HG03342 (cell line): ENCODE measurements around the gene LPIN1.
"Not testable (repeated sequence)": the region's sequence is repeated elsewhere in the genome, so short reads cannot be mapped to it uniquely, and the experiment has no call there.

ENCODE experiments used
- ATAC-seq: cut with Tn5 transposase; IDR thresholded peaks from one replicate; pipeline ENCODE4 v1.9.1; 2021; ENCODE audit warnings: mild to moderate bottlenecking, moderate library complexity; ENCODE audit not compliant: unreplicated experiment

The LPIN1 gene

DNA sequence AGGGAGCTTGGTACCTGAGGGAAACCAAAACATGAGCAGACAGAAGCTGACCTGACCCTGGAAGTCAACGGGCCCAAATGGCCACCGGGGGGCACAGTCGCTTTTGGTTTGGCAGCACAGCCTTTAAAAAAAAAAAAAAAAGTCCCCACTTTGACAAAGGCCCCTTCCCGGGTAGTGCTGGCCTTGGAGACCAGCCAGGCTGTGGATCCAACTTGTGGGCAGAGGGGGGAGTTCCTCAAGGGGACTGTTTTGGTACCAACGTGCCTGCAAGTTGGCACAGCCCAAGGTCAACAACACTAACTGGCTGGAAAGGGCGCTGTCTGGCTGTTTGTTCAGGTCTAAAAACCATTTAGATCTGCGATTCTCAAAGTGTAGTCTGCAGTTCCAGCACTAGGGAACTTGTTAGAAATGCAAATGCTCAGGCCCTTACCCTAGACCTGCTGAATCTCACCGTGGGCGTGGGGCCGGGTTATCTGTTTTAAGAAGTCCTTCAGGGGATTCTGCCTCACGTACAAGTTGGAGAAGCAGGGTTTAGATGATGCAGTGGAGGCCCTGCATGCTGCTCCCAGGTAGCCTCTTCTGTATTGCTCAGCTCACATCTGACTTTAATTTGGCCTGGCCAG, 83.0 kb downstream of the LPIN1 start:
- peak; percentile 32 for ATAC-seq

DNA sequence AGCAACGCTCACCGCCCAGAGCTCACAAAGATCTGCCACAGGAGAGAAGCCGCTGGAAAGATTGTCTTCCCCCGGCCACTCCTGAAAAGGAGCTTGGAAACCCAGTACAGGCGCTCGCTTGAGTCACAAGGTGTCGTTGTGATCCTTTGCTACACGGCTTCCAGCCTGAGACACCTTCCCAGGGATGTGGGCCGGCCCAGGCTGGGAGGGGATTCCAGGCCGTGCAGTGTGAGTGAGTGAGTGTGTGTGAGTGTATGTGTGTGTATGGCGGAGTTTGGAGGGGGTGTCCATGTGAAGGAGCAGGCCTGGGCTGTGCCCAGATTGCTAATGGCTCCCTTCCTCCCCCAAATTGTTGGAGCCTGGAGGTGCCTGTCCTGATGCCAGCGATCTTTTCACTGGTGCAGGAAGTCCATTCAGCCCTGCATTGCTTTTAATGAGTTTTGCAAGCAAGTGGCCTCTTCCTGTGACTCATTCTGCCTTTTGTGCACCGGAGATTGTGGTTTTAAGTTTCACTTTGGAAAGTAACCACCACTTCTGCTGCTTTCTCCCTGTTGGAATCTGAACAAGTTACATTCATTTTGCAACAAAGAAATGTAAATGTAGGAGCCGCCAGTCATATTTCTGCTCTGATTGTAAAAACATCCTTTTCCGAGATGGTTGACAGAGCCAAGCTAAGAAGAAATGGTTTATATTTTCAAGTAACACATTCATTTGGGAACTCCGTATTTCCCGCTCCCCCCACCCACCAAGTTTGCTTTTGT, 83.7 kb downstream of the LPIN1 start:
- ATAC-seq, result peak; percentile 79

DNA sequence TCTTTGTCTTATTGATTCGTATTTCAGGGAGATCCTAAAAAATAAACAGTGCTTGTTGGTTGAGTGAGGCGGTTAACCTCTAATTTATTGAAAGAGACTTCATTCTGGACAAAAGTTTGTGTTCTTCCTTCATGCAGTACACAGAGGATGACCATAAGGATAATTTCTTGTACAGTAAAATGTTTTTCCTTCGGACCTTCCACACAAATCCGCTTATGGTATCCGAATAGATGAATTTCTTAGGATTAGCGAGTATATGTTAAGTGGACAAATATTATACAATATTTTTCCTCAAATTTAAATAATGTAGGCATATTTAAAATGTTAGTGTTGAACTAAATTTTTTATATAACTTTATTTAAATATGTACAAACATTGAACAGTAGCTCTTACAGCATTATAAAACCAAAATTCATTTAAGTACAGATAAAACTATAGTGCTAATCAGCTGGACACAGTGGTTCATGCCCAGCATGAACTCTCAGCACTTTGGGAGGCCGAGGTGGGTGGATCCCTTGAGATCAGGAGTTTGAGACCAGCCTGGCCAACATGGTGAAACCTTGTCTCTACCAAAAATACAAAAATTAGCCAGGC, 84.4 kb downstream of the LPIN1 start:
- no peak for ATAC-seq

DNA sequence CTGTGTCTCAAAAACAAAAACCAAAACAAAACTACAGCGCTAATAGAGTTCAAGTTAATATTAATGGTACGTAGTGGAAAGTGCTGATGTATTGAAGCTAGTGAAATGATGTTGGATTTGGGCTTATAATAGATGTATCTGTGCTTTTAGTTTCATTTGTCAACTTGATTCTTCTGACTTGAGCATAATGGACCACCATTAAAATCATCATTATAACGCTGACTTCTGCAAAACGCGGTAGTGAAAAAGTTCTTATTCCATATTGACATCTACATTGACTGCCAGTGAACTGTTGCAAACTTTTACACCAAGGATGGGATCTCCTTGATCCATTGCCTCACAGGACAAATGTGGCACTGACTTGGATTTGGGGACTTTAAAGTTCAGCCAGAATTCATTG, 85.0 kb downstream of the LPIN1 start:
- ATAC-seq, result no peak

DNA sequence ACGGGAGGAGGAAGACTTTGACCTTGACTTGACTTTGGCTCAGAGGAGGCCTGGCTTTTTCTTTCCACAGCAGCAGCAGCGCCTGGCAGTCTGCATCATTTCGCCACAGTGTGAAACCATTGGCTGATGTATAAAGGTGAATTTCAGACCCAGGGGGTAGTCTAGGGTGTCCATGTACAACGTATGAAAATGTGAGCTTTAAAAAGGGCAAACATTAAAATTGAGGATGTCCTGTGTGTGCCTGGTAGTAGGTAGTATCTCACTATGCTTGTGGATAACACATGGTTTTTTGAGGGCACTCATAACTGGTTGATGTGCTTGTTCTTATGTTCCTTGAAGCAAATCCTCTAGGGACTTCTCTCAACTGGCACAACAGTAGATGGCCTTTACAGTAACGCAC, 86.1 kb downstream of the LPIN1 start:
- no peak for ATAC-seq

DNA sequence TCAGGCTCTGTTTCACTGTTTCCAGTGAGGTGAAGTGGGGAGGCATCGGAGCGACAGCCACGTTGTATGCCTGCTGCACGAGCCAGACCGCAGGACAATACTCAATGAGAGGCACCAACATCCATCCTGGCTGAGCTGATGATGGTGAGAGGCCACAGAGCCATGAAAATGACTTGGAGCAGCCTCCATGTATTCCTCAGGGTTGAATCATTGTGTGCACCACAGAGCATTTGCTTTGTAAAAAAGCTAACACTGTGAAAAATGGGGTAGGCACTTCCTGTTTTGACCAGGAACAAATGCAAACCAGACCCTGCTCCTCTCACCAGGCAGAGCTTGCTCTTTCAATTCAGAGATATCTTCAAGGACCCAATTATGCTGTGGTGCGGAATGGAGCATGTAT, 87.2 kb downstream of the LPIN1 start:
- no peak for ATAC-seq

DNA sequence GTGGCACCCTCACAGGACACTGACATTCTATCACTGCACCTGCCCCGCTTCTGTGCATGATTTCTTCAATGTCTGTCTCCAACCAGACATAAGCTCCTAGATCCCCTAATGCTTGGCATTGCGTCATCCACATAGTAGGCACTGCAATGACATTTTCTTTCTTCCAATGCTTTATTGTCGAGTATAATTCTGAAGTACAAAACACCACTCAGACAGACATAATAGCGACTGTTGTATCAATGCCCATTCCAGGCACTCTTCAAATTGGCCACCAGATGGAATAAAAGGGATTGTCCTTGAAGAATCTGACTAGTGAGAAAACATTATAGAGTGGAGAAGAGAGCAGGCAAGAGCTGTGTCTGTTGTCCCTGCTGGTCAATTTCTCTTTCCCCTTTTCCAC, 89.0 kb downstream of the LPIN1 start:
- no peak for ATAC-seq

DNA sequence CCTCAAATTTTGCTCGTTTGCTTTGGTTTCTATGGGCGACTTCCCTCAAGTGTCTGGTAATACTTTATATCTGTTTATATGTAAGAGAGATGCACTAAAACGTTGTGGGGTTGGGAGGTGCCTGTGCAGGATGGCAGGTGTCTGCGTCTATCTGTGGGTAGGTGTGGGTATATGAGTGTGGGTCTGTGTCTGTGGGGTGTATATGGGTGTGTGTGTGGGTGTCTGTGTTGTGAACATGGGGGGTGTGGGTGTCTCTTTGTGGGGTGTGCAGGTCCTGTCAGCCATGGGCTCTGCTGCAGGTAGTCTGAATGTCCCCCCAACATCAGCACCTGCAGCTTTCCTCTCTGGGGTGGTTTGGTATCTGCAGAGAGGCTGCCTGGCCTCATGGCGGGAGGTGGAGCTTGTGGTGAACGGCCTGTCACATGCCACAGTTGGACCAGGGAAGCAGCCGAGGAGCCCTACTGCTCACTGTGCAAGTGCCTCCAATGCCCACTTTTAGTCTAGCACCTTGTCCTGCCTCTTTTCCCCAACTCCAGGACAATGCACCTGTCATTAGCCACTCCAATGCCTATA, 90.3 kb downstream of the LPIN1 start:
- ATAC-seq, result no peak

DNA sequence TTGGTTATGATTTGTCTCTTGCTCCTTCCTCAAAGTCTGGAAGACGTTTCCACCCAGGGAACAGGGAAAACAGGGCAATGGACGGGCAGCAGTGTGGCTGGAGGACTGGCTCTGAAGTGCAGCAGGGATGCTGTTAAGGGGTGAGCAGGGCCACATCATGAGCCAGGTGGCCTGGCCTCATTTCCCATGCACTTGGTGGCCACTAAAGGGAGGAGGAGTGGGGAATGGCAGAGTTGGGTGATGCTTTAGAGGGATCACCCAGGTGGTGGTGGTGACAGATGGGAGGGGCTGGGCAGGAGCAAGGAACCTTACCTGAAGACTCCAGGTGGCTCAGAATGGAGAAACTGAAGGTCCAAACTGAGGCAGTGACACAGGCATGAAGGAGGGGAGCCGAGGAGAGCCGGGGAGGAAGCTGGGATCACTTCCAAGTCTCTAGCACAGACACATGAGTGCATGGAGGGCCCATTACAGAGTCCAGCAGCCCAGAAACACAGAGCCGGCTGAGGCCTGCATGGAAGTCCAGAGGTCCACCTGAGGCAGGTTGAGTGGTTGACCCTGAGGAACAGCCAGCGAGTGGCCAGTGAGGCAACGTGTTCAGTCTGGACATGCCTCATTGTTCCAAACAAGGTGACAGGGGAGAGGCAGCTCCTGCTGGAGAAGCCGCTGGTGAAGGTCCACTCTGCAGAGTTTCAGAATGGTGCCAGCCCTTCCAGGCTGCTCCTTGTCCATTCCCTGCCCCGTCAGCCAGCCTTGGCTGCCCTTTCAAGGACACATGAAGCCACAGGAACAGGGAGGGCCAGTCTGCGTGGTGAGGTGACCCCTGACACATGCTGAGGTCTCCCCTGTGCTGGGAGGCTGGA, 91.7 kb downstream of the LPIN1 start:
- ATAC-seq, result no peak

DNA sequence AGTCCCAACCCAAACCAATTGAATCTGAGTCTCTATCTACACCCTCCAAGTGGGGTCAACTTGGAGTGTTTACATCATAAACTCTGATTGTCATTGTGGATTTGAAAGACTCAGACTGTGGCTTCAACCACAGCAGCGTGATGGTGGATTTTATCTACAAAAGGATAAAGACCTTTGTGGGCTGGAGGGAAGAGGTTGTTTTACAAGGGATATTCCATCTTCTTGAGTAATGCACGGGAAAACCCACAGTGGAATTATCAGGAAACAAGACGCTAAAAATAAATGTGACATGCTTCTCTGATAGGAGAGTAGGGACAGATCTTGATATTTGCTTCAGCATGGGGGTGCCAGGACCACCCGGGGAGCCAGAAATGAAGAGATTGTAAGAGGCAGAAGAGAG, 93.5 kb downstream of the LPIN1 start:
- ATAC-seq, result no peak

DNA sequence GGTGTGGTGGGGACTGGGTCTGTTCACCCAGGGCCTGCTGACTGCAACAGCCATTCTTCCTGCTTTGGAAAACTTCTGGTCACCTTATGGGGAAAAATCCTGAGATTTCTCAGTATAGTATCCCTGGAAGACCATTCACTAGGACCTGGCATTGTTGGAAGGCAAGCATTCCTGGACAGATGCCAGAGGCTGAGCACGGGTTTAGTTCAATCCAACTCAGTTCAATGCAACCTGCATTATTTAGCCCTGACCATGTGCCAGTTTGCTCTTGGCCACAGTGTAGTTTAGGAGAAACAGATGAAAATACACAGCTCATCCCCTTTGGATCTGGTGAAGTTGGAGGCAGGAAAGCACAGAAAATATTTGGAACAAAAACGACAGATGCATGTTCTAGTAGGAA, 95.9 kb downstream of the LPIN1 start:
- ATAC-seq, result no peak

DNA sequence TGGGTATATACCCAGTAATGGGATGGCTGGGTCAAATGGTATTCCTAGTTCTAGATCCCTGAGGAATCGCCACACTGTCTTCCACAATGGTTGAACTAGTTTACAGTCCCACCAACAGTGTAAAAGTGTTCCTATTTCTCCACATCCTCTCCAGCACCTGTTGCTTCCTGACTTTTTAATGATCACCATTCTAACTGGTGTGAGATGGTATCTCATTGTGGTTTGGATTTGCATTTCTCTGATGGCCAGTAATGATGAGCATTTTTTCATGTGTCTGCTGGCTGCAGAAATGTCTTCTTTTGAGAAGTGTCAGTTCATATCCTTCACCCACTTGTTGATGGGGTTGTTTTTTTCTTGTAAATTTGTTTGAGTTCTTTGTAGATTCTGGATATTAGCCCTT, 98.4 kb downstream of the LPIN1 start:
- ATAC-seq, result not testable (repeated sequence)

DNA sequence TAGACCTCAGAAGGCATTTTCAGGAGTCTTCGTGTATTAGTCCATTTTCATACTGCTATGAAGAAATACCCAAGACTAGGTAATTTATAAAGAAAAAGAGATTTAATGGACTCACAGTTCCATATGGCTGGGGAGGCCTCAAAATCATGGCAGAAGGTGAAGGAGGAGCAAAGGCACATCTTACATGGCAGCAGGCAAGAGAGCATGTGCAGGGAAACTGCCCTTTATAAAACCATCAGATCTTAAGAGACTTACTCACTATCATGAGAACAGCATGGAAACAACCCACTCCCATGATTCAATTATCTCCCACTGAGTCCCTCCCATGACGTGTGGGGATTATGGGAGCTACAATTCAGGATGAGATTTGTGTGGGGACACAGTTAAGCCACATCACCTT, 101.5 kb downstream of the LPIN1 start:
- not testable (repeated sequence) for ATAC-seq

DNA sequence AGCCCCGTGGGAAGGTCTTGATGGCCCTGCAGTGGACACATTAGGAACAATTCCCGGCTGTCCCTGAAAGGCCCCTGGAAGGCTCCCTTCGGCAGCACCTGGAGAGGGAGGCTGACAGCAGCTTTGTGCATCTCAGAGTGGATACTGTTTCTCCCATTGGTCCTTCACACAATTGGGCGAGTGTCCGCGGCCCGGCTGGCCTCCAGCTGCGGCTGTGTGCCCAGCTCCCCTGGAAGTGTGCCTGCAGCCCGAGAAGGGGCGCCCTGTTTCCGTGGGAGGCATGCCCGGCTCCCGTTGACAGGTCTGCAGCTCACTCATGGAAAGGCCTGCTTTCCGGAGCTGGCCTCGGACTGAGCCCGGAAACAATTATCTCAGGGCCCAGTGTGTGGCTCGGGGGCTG, 103.7 kb downstream of the LPIN1 start:
- ATAC-seq, result no peak

DNA sequence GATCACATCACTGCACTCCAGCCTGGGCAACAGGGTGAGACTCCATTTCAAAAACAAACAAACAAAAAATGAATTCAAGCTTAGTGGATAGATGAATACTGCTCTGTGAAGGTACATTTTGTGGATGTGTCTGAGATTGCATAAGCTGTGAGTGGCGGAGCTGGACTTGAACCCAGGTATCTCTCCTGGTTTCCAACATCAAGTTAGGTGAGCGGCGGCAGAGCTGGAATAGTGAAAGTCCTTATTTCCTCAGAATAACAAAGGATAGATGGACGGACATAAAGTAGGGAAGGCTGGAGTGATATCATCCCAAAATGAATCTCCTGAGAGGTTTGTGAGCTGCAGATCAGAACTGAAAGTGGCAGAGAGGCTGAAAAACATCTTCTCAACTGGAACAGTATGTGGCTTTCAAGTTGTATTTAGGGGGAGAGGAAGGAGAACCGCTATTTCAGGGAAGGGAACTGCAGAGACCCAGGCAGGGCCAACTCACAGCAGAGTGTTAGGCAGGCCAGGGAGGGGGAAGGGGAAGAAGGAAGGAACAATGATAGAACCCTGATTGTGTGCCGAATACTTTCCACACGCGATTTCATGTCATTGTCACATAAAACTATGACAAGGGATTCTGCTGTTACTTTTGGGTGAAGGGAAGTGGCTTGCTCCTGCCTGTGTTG, 106.2 kb downstream of the LPIN1 start:
- no peak for ATAC-seq

DNA sequence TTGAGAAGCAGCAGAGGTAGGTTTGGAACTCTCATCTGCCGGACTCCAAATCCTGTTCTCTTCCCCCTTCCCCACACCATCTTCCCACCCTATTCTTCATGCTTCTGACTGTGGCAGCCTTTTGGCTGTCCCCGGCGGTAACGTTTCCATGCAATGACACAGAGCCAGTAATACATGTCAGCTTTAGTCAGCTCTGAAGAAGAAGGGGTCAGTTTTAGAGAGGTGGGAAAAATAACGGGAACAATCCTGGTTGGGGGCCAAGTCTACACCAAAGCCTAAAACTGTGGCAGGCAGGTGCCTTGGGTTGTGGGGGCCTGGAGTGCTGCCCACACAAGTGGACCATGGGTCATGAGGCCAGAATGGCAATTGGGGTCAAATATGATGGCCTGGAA, 106.8 kb downstream of the LPIN1 start:
- ATAC-seq, result no peak

DNA sequence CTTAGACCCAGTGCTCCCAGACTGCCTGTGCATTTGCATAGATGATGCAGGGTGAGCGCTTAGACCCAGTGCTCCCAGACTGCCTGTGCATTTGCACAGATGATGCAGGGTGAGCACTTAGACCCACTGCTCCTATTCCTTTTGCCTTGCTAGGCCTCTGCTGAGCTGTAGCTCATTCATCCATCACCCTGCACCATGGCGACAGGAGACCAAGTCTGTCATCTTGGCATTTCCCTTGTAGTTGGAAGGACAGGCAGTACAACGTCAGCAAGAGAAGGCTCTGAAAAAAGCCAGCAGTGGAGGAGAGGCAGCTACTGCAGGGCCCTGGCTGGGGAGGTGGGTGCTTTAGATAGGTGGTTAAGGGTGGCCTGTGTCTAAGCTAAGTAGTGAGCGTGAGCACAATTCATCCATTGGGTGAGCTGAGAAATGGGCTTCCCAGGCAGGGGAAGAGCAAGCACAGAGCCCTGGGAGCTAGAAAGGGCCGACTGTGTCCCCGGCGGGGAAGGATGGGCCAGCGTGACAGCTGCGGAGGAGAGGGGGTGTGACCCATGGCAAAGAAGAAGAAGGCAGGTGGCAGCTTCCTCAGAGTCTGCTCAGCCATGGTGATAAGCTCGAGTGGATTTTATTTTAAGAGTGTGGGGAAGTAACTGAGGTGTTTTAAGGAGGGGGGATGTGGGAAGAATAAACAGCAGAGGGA, 108.8 kb downstream of the LPIN1 start:
- ATAC-seq, result no peak

DNA sequence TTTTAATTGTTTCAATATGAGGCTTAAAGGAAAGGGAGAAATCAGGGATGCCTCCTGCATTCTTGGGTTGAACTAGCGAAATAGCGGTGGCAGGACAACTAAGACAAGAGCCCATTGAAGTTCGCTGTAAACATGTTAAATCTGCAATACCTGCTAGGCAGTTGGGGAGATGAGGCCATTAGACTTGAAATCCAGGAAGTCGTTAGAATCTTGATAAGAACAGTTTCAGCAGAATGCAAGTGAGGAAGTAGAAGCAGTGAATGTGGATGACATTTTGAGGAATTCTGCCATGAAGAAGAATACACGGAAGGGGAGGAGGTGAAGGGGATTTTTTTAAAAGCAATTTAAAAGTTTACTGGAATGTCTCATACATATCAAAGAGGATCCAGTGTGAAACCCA, 109.7 kb downstream of the LPIN1 start:
- no peak for ATAC-seq

DNA sequence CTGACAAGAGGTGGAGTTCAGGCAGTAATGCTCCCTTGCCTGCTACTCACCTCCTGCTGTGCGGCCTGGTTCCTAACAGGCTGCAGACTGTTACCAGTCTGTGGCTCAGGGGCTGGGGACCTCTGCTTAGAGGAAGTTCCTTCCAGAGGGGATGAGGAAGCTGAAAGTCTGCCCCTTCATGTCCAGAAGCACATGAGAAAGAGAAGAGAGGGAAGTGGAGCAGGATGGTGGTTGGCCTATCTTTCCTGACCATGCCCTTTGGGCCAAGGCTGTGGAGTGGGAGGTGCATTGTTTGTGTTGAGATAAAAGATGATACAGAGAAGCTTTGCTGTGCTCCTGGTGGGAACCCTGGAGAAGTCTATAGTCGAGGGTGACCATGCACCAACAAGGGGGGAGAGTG, 112.5 kb downstream of the LPIN1 start:
- no peak for ATAC-seq

DNA sequence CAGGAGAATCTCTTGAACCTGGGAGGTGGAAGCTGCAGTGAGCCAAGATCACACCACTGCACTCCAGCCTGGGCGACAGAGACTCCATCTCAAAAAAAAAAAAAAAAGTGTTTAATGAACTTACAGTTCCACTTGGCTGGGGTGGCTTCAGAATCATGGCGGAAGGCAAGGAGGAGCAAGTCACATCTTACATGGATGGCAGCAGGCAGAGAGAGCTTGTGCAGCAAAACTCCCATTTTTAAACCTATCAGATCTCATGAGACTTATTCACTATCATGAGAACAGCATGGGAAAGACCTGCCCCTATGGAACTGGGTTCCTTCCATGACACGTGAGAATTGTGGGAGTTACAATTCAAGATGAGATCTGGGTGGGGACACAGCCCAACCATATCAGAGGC, 113.5 kb downstream of the LPIN1 start:
- ATAC-seq, result not testable (repeated sequence)
